SK-N-SH (cell line): ENCODE results near the gene GPR17. TPM values are rescaled to one million over a fixed set of nuclear protein-coding genes. Genes with fewer than 3 reads are reported as not detected.
A peak's percentile ranks its signal among the peaks of the same experiment; 100 is the strongest.

ENCODE experiments used
- CTCF ChIA-PET: fragments of 300-600, 350-600 bp; formaldehyde crosslinking; extraction: SDS; loops from one replicate; lab custom pipeline; 2021; lab: Yijun Ruan, JAX
- POLR2A ChIA-PET: fragments of 350-600 bp; sonication (Branson Sonifier 250); formaldehyde crosslinking; extraction: SDS; loops from one replicate; lab custom pipeline; 2020; ENCODE audit warnings: antibody characterized with exemption, inconsistent platforms; lab: Yijun Ruan, JAX
- DNase-seq: peaks from one replicate; pipeline ENCODE4 v3.0.0; 2012
- H2AFZ ChIP-seq: fragments of 200-600 bp; sonication (generic); 2 replicates; pipeline ENCODE4 v1.8.1; 2016; ENCODE audit warnings: antibody characterized with exemption, mild to moderate bottlenecking, low read depth
- H3F3A ChIP-seq: fragments of 200-600 bp; sonication (generic); replicated peaks from 2 replicates; pipeline ENCODE3; 2016; ENCODE audit warnings: antibody characterized with exemption, mild to moderate bottlenecking; ENCODE audit not compliant: insufficient read depth
- H3K27ac ChIP-seq, 2 experiments: fragments of 200-500 bp in 1 of 2; fragments of 200-600 bp in 1 of 2; sonication (Bioruptor generic) in 1 of 2; sonication (generic), shearing (Covaris generic) in 1 of 2; 2 replicates each; pipeline versions ENCODE4 v1.5.1 to v1.6.1; 2014 to 2016; ENCODE audit warnings: low read depth in 2 of 2, inconsistent platforms in 1 of 2, low read length in 1 of 2, mild to moderate bottlenecking in 1 of 2, mixed read lengths in 1 of 2
- H3K27me3 ChIP-seq: fragments of 200-600 bp; sonication (generic), shearing (Covaris generic); 2 replicates; pipeline ENCODE4 v1.6.1; 2016; ENCODE audit warnings: mixed run types; ENCODE audit not compliant: insufficient read depth
- H3K36me3 ChIP-seq, 2 experiments: fragments of 200-500 bp in 1 of 2; fragments of 200-600 bp in 1 of 2; sonication (Bioruptor generic) in 1 of 2; sonication (generic) in 1 of 2; replicated peaks in 1 of 2; 2 replicates each; pipeline versions ENCODE3 to v1.5.1; 2014 to 2016; ENCODE audit warnings: low read length in 1 of 2, mild to moderate bottlenecking in 1 of 2; ENCODE audit not compliant: insufficient read depth in 2 of 2, control insufficient read depth in 1 of 2
- H3K4me1 ChIP-seq, 2 experiments: fragments of 200-500 bp in 1 of 2; fragments of 200-600 bp in 1 of 2; sonication (Bioruptor generic) in 1 of 2; sonication (generic), shearing (Covaris generic) in 1 of 2; 2 replicates each; pipeline versions ENCODE4 v1.5.1 to v1.6.1; 2014 to 2016; ENCODE audit warnings: low read depth in 1 of 2, low read length in 1 of 2, mixed run types in 1 of 2; ENCODE audit not compliant: insufficient read depth in 2 of 2, control insufficient read depth in 1 of 2
- H3K4me2 ChIP-seq: fragments of 200-600 bp; sonication (generic), shearing (Covaris generic); 2 replicates; pipeline ENCODE4 v1.6.1; 2017; ENCODE audit warnings: mixed run types
- H3K4me3 ChIP-seq, 2 experiments: fragments of 200-500 bp in 1 of 2; fragments of 200-600 bp in 1 of 2; sonication (Bioruptor generic) in 1 of 2; sonication (generic), shearing (Covaris generic) in 1 of 2; 2 replicates each; pipeline versions ENCODE4 v1.5.1 to v1.8.1; 2014 to 2016; ENCODE audit warnings: low read depth in 2 of 2, inconsistent platforms in 1 of 2, low read length in 1 of 2, mild to moderate bottlenecking in 1 of 2, mixed read lengths in 1 of 2, moderate library complexity in 1 of 2
- H3K79me2 ChIP-seq: fragments of 200-600 bp; sonication (generic); 2 replicates; pipeline ENCODE4 v1.8.1; 2017; ENCODE audit warnings: mild to moderate bottlenecking; ENCODE audit not compliant: insufficient read depth
- H3K9ac ChIP-seq: fragments of 200-600 bp; sonication (generic); 2 replicates; pipeline ENCODE4 v1.6.1; 2017; ENCODE audit warnings: mixed run types
- H3K9me2 ChIP-seq: fragments of 200-600 bp; sonication (generic); 2 replicates; pipeline ENCODE4 v1.6.1; 2017; ENCODE audit warnings: mixed run types
- H3K9me3 ChIP-seq: fragments of 200-600 bp; sonication (generic); 2 replicates; pipeline ENCODE4 v1.6.1; 2017; ENCODE audit warnings: mixed run types, mild to moderate bottlenecking, moderate library complexity
- H4K20me1 ChIP-seq: fragments of 200-600 bp; sonication (generic); 2 replicates; pipeline ENCODE4 v1.6.1; 2017; ENCODE audit warnings: mild to moderate bottlenecking, mixed run types; ENCODE audit not compliant: insufficient read depth
- CHD2 ChIP-seq: fragments of 150-350 bp; IDR thresholded peaks from 2 replicates; pipeline ENCODE4 v1.6.1; 2018; ENCODE audit warnings: low read length; ENCODE audit not compliant: partially characterized antibody
- ELF1 ChIP-seq: IDR thresholded peaks from 2 replicates; pipeline ENCODE4 v1.4.0; 2012
- EP300 ChIP-seq, 2 experiments: IDR thresholded peaks; 2 replicates each; pipeline versions ENCODE4 v1.4.0 to v1.6.1; 2012; ENCODE audit warnings: borderline replicate concordance in 1 of 2, low read depth in 1 of 2, low read length in 1 of 2
- EZH2phosphoT487 ChIP-seq: fragments of 200-600 bp; sonication (generic); IDR thresholded peaks from 2 replicates; pipeline ENCODE4 v1.6.1; 2017; ENCODE audit warnings: low read depth, mixed run types, mild to moderate bottlenecking, antibody characterized with exemption, moderate library complexity, borderline replicate concordance
- FOXJ3 ChIP-seq: sonication (generic); formaldehyde crosslinking; IDR thresholded peaks from 2 replicates; pipeline ENCODE4 v1.5.1; 2020; ENCODE audit warnings: mild to moderate bottlenecking, missing genetic modification reagents
- FOXM1 ChIP-seq: IDR thresholded peaks from 2 replicates; pipeline ENCODE4 v1.4.0; 2012; ENCODE audit warnings: low read depth, mild to moderate bottlenecking
- GABPA ChIP-seq: IDR thresholded peaks from 2 replicates; pipeline ENCODE4 v1.4.0; 2012; ENCODE audit warnings: low read depth, mild to moderate bottlenecking
- GATA2 ChIP-seq: sonication (generic); formaldehyde crosslinking; IDR thresholded peaks from 2 replicates; pipeline ENCODE4 v1.5.0; 2020; ENCODE audit warnings: mild to moderate bottlenecking, missing genetic modification reagents
- MAX ChIP-seq: IDR thresholded peaks from 2 replicates; pipeline ENCODE4 v1.4.0; 2012; ENCODE audit warnings: low read depth
- MEF2A ChIP-seq: IDR thresholded peaks from 2 replicates; pipeline ENCODE4 v1.4.0; 2012; ENCODE audit warnings: low read depth, borderline replicate concordance
- MXI1 ChIP-seq: IDR thresholded peaks from 2 replicates; pipeline ENCODE4 v1.6.1; 2012; ENCODE audit warnings: mild to moderate bottlenecking, low read depth, low read length, improper control_type of control experiment
- NFIC ChIP-seq: IDR thresholded peaks from 2 replicates; pipeline ENCODE4 v1.4.0; 2012; ENCODE audit warnings: borderline replicate concordance
- NRF1 ChIP-seq: IDR thresholded peaks from 2 replicates; pipeline ENCODE4 v1.6.1; 2012; ENCODE audit warnings: low read depth, mild to moderate bottlenecking, low read length
- PBX3 ChIP-seq: IDR thresholded peaks from 2 replicates; pipeline ENCODE4; 2012
- RAD21 ChIP-seq: IDR thresholded peaks from 2 replicates; pipeline ENCODE4 v1.6.1; 2012; ENCODE audit warnings: mild to moderate bottlenecking, low read length
- RCOR1 ChIP-seq: fragments of 150-350 bp; IDR thresholded peaks from 2 replicates; pipeline ENCODE4 v1.6.1; 2017; ENCODE audit warnings: antibody characterized with exemption, low read length
- REST ChIP-seq: IDR thresholded peaks from 2 replicates; pipeline ENCODE4 v1.6.1; 2012; ENCODE audit warnings: mild to moderate bottlenecking, low read depth, low read length, moderate library complexity
- RFX5 ChIP-seq: IDR thresholded peaks from 2 replicates; pipeline ENCODE4 v1.6.1; 2012; ENCODE audit warnings: mild to moderate bottlenecking, improper control_type of control experiment, low read length
- RXRA ChIP-seq: IDR thresholded peaks from 2 replicates; pipeline ENCODE4 v1.4.0; 2012; ENCODE audit warnings: low read depth, mild to moderate bottlenecking, borderline replicate concordance
- SIN3A ChIP-seq: IDR thresholded peaks from 2 replicates; pipeline ENCODE4 v1.6.1; 2012; ENCODE audit warnings: low read depth, mild to moderate bottlenecking, low read length, moderate library complexity, borderline replicate concordance
- SMC3 ChIP-seq: IDR thresholded peaks from 2 replicates; pipeline ENCODE4 v1.6.1; 2012; ENCODE audit warnings: low read depth, low read length, improper control_type of control experiment
- TCF12 ChIP-seq: IDR thresholded peaks from 2 replicates; pipeline ENCODE4 v1.4.0; 2012
- USF2 ChIP-seq: fragments of 150-350 bp; IDR thresholded peaks from 2 replicates; pipeline ENCODE4 v1.6.1; 2017; ENCODE audit warnings: antibody characterized with exemption, low read length, low read depth, borderline replicate concordance
- YY1 ChIP-seq: IDR thresholded peaks from 2 replicates; pipeline ENCODE4 v1.4.0; 2012; ENCODE audit warnings: low read depth, mild to moderate bottlenecking
- ZBTB33 ChIP-seq: IDR thresholded peaks from 2 replicates; pipeline ENCODE4 v1.4.0; 2012; ENCODE audit warnings: low read depth, borderline replicate concordance
- WGBS: methylation state at CpG from one replicate; pipeline ENCODE4 v1.1.6; 2017; ENCODE audit warnings: low lambda C conversion rate; 5-methylcytosine and 5-hydroxymethylcytosine counted together
- polyA plus RNA-seq, 3 experiments: library from polyadenylated mRNA; depleted of rRNA; stranded (reverse); fragments of >200 nt; gene quantifications; 2 replicates each; pipeline ENCODE4 v1.2.3, GENCODE V29; 2012

The GPR17 gene
- polyA plus RNA-seq, 1 of the 3 experiments (the other 2 are of a cell fraction): 0.03 TPM

- H3K4me2 ChIP-seq: peak overlapping the region; percentile 37; the same call in 1 of the 2 replicates
- POLR2A ChIA-PET: no interaction called here
- peak overlapping the region; percentile 76; the same call in 1 of the 2 replicates for H2AFZ ChIP-seq
- no peak for TF ChIP-seq USF2
- TF ChIP-seq GABPA: no peak
- TF ChIP-seq REST: no peak
- no peak for TF ChIP-seq MEF2A
- TF ChIP-seq EP300 (IDR thresholded peaks at IDR 0.05; ENCODE audit: borderline replicate concordance in 1 of 2, low read depth in 1 of 2, low read length in 1 of 2): no peak
- TF ChIP-seq RAD21: peak; percentile 76
- no peak for TF ChIP-seq FOXJ3 (CRISPR knock-in tag)
- TF ChIP-seq NRF1: no peak
- TF ChIP-seq PBX3: no peak
- no peak for TF ChIP-seq ELF1
- no peak for TF ChIP-seq FOXM1
- TF ChIP-seq GATA2 (CRISPR knock-in tag): no peak
- TF ChIP-seq RXRA: no peak
- no peak for TF ChIP-seq SIN3A
- peak; percentile 40; the same call in 1 of the 2 replicates for TF ChIP-seq MXI1
- TF ChIP-seq MAX: peak; percentile 68
- no peak for TF ChIP-seq ZBTB33
- no peak for TF ChIP-seq CHD2
- TF ChIP-seq RCOR1: no peak
- 0 out of 2 replicates have a peak, but pooled peaks have one; percentile 32 for TF ChIP-seq RFX5
- TF ChIP-seq SMC3: peak; percentile 40; the same call in 1 of the 2 replicates
- TF ChIP-seq YY1: no peak
- TF ChIP-seq TCF12: no peak
- no peak for TF ChIP-seq EZH2phosphoT487
- no peak for TF ChIP-seq NFIC
Observed at GRCh38 chr2:127695491-127696472, 49.8 kb downstream of the GPR17 start.

More at GRCh38 chr2:127695491-127696472, 49.8 kb downstream of the GPR17 start:
- DNase-seq: peak; percentile 90
- peaks cover 0 to 11% of the 10 kb centered on the region in 2 experiments; a peak in 2 of 4 replicates for H3K4me1 ChIP-seq
- H3K36me3 ChIP-seq: no peaks in the 10 kb centered on the region
- peak overlapping the region in 1 of 2 experiments; percentile 36; a peak in 2 of 4 replicates for H3K4me3 ChIP-seq
- no peaks in the 10 kb centered on the region for H3K9me3 ChIP-seq
- H4K20me1 ChIP-seq: no peaks in the 10 kb centered on the region
- CTCF ChIA-PET: interaction anchor here (0.7 to 2.6 kb wide), 18 partner anchors 9 to 280 kb away, joined by 3 to 22 read pairs (median 4); partner anchors contain the start of genes GPR17, IWS1 and LIMS2
- H3K79me2 ChIP-seq: no peaks in the 10 kb centered on the region
- no peaks in the 10 kb centered on the region for H3F3A ChIP-seq
- H3K27ac ChIP-seq: no peak overlapping the region
- H3K27me3 ChIP-seq: no peaks in the 10 kb centered on the region
- H3K9me2 ChIP-seq: no peaks in the 10 kb centered on the region
- H3K9ac ChIP-seq: no peak overlapping the region
- WGBS: 34% methylated on average over 31 of the region's 52 CpGs
